Measurements from ENCODE around the gene NEMF.

- TF ChIP-seq YY1 (IDR thresholded peaks at IDR 0.05; ENCODE audit: low read depth) (no peak), REST (IDR thresholded peaks at IDR 0.05; ENCODE audit: low read depth) (no peak), USF1 (IDR thresholded peaks at IDR 0.05) (no peak), EGR1 (IDR thresholded peaks at IDR 0.05) (no peak), FOXM1 (IDR thresholded peaks at IDR 0.05; ENCODE audit: borderline replicate concordance, low read depth) (no peak), NFIC (IDR thresholded peaks at IDR 0.05) (no peak), TCF12 (IDR thresholded peaks at IDR 0.05; ENCODE audit: low read depth) (no peak), TAF1 (IDR thresholded peaks at IDR 0.05; ENCODE audit: low read depth) (no peak), MAX (IDR thresholded peaks at IDR 0.05) (no peak), EP300 (IDR thresholded peaks at IDR 0.05; ENCODE audit: borderline replicate concordance) (no peak), RAD21 (IDR thresholded peaks at IDR 0.05; ENCODE audit: low read depth) (no peak)
Measured at GRCh38 chr14:49796025-49796424, 56.6 kb downstream of the NEMF start.
